ENCODE measurements around the gene PTGR2. TPM values are rescaled to one million over a fixed set of nuclear protein-coding genes. Genes with fewer than 3 reads are reported as not detected.

Gene PTGR2
- total RNA-seq, 1 donor from 2014 or later, result 5.8 TPM

DNA sequence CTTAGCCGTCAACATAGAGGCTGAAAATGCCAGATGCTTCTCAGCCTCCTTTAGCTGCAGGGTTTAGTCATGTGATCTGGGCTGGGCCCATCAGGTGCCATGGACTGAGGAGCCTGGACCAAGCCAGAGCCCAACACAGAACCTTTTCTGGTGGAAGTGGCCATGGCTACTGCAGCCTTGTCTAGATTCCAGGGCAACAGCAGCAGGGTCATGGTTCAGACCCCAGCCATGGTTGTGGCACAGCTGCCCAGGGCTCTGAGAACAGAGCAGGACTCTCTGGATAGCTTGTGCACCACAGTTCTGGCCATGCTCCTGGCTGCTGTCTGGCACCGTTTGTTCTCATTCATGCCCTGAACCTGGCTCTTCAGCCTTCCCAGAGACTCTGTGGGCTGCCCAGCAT lies 47.0 kb upstream of the PTGR2 start:
- no peaks in the 10 kb centered on the region for H3K9me3 ChIP-seq (ENCODE audit: insufficient read depth, low read depth, low read length)
- H4K20me1 ChIP-seq (ENCODE audit: insufficient read depth, low read length), result no peaks in the 10 kb centered on the region
- Mint-ChIP-seq H3K27ac (ENCODE audit: unreplicated experiment) (no peak overlapping the region), H3K9me3 (ENCODE audit: unreplicated experiment) (peaks cover 4% of the 10 kb centered on the region), H3K36me3 (ENCODE audit: low read depth, unreplicated experiment) (no peaks in the 10 kb centered on the region), H3K27me3 (ENCODE audit: low read depth, unreplicated experiment) (peaks cover 3% of the 10 kb centered on the region), H3K4me1 (ENCODE audit: low read depth, unreplicated experiment) (peaks cover 3% of the 10 kb centered on the region), H3K4me3 (ENCODE audit: unreplicated experiment) (no peak overlapping the region)
- H3K27ac ChIP-seq (ENCODE audit: low read depth, low read length), result no peak overlapping the region
- no peaks in the 10 kb centered on the region for H3K27me3 ChIP-seq (ENCODE audit: insufficient read depth, low read length)
- no peaks in the 10 kb centered on the region for H3K79me2 ChIP-seq (ENCODE audit: insufficient read depth, low read length)
- DNase-seq (ENCODE audit: low read depth) (no peak), FAIRE-seq (no peak)
- H2AFZ ChIP-seq (ENCODE audit: low read depth, low read length), result no peak overlapping the region
- H3K4me3 ChIP-seq (ENCODE audit: insufficient read depth, low read depth, low read length), result no peak overlapping the region
- H3K9ac ChIP-seq (ENCODE audit: low read length), result no peak overlapping the region
- no peak for TF ChIP-seq EZH2 (IDR thresholded peaks at IDR 0.05; ENCODE audit: insufficient read depth, low read length)
- TF ChIP-seq, protein P1, sequence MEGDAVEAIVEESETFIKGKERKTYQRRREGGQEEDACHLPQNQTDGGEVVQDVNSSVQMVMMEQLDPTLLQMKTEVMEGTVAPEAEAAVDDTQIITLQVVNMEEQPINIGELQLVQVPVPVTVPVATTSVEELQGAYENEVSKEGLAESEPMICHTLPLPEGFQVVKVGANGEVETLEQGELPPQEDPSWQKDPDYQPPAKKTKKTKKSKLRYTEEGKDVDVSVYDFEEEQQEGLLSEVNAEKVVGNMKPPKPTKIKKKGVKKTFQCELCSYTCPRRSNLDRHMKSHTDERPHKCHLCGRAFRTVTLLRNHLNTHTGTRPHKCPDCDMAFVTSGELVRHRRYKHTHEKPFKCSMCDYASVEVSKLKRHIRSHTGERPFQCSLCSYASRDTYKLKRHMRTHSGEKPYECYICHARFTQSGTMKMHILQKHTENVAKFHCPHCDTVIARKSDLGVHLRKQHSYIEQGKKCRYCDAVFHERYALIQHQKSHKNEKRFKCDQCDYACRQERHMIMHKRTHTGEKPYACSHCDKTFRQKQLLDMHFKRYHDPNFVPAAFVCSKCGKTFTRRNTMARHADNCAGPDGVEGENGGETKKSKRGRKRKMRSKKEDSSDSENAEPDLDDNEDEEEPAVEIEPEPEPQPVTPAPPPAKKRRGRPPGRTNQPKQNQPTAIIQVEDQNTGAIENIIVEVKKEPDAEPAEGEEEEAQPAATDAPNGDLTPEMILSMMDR (IDR thresholded peaks at IDR 0.05; ENCODE audit: insufficient read depth, low read depth, low read length), result no peak
- H3K36me3 ChIP-seq (ENCODE audit: insufficient read depth, low read length), result no peaks in the 10 kb centered on the region
- no peak overlapping the region for H3K4me2 ChIP-seq (ENCODE audit: low read length)
- H3K4me1 ChIP-seq (ENCODE audit: insufficient read depth, low read length), result no peaks in the 10 kb centered on the region

DNA sequence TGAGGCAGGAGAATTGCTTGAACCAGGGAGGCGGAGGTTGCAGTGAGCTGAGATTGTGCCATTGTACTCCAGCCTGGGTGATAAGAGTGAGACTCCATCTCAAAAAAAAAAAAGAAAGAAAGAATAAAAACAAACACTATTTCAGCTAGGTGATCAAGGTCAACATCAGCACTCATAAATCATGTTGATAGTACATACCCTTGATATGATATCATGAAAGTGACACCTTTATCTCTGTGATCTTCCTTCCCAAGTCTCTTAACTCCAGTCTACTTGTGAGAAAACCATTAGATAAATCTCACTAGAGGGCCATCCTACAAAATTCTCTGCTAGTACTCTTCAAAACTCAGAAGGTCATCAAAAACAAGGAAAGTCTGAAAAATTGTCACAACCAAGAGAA lies 44.2 kb upstream of the PTGR2 start:
- H3K9me3 Mint-ChIP-seq (ENCODE audit: unreplicated experiment), result no peaks in the 10 kb centered on the region
- H3K4me3 Mint-ChIP-seq (ENCODE audit: unreplicated experiment), result no peak overlapping the region
- peaks cover 3% of the 10 kb centered on the region for H3K4me1 Mint-ChIP-seq (ENCODE audit: low read depth, unreplicated experiment)

DNA sequence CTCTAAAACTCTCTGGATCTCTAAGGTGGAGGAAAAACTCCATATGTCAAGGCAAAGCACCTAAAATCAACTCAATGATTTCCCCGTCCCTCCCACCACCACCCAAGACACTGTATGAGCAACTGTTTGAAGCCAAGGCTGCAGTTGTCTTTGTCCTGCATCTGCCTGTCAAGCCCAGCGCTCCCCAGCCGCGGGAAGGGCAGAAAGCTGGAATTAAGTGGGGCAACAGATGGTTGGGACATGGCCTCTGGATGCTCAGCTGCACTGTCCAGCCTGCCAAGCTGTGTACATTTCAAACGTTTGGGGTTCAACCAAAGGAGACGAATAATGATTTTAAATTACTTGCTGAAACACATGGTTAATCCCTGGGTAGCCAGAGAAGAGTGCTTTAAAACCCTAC lies 42.2 kb upstream of the PTGR2 start:
- Histone ChIP-seq H3K4me1 (ENCODE audit: insufficient read depth, low read length) (no peaks in the 10 kb centered on the region), H2AFZ (ENCODE audit: low read depth, low read length) (peak overlapping the region; percentile 34), H3K79me2 (ENCODE audit: insufficient read depth, low read length) (no peaks in the 10 kb centered on the region), H3K9me3 (ENCODE audit: insufficient read depth, low read depth, low read length) (no peaks in the 10 kb centered on the region), H3K27ac (ENCODE audit: low read depth, low read length) (no peak overlapping the region), H3K27me3 (ENCODE audit: insufficient read depth, low read length) (no peaks in the 10 kb centered on the region), H3K4me3 (ENCODE audit: insufficient read depth, low read depth, low read length) (no peak overlapping the region), H3K36me3 (ENCODE audit: insufficient read depth, low read length) (no peaks in the 10 kb centered on the region), H3K4me2 (ENCODE audit: low read length) (no peak overlapping the region), H4K20me1 (ENCODE audit: insufficient read depth, low read length) (no peaks in the 10 kb centered on the region), H3K9ac (ENCODE audit: low read length) (no peak overlapping the region)
- H3K27me3 Mint-ChIP-seq (ENCODE audit: low read depth, unreplicated experiment), result peaks cover 8% of the 10 kb centered on the region
- peaks cover 2% of the 10 kb centered on the region for H3K36me3 Mint-ChIP-seq (ENCODE audit: low read depth, unreplicated experiment)
- no peak overlapping the region for H3K27ac Mint-ChIP-seq (ENCODE audit: unreplicated experiment)
- FAIRE-seq, result no peak
- TF ChIP-seq, protein P1 (IDR thresholded peaks at IDR 0.05; ENCODE audit: insufficient read depth, low read depth, low read length), result no peak
- no peak for TF ChIP-seq EZH2 (IDR thresholded peaks at IDR 0.05; ENCODE audit: insufficient read depth, low read length)
- no peaks in the 10 kb centered on the region for H3K9me3 Mint-ChIP-seq (ENCODE audit: unreplicated experiment)
- H3K4me3 Mint-ChIP-seq (ENCODE audit: unreplicated experiment), result no peak overlapping the region
- H3K4me1 Mint-ChIP-seq (ENCODE audit: low read depth, unreplicated experiment), result no peaks in the 10 kb centered on the region
- no peak for DNase-seq (ENCODE audit: low read depth)

More for the DNA sequence above, 44.2 kb upstream of the PTGR2 start:
- Mint-ChIP-seq H3K27ac (ENCODE audit: unreplicated experiment) (no peak overlapping the region), H3K27me3 (ENCODE audit: low read depth, unreplicated experiment) (peaks cover 8% of the 10 kb centered on the region), H3K36me3 (ENCODE audit: low read depth, unreplicated experiment) (no peaks in the 10 kb centered on the region)
- Histone ChIP-seq H3K4me3 (ENCODE audit: insufficient read depth, low read depth, low read length) (no peak overlapping the region), H3K27me3 (ENCODE audit: insufficient read depth, low read length) (no peaks in the 10 kb centered on the region), H3K4me2 (ENCODE audit: low read length) (no peak overlapping the region), H3K79me2 (ENCODE audit: insufficient read depth, low read length) (no peaks in the 10 kb centered on the region), H4K20me1 (ENCODE audit: insufficient read depth, low read length) (no peaks in the 10 kb centered on the region), H3K27ac (ENCODE audit: low read depth, low read length) (no peak overlapping the region), H3K9me3 (ENCODE audit: insufficient read depth, low read depth, low read length) (no peaks in the 10 kb centered on the region), H3K9ac (ENCODE audit: low read length) (no peak overlapping the region), H3K36me3 (ENCODE audit: insufficient read depth, low read length) (no peaks in the 10 kb centered on the region), H2AFZ (ENCODE audit: low read depth, low read length) (no peak overlapping the region), H3K4me1 (ENCODE audit: insufficient read depth, low read length) (no peaks in the 10 kb centered on the region)
- TF ChIP-seq EZH2 (IDR thresholded peaks at IDR 0.05; ENCODE audit: insufficient read depth, low read length), result no peak
- TF ChIP-seq, protein P1 (IDR thresholded peaks at IDR 0.05; ENCODE audit: insufficient read depth, low read depth, low read length), result no peak
- FAIRE-seq, result no peak
- no peak for DNase-seq (ENCODE audit: low read depth)
